BJ (cell line): ENCODE data around the gene LTK. TPM values are rescaled to one million over a fixed set of nuclear protein-coding genes. Genes with fewer than 3 reads are reported as not detected.

Experiments used
- CTCF ChIA-PET: fragments of 350-600 bp; formaldehyde crosslinking; extraction: SDS; loops from one replicate; lab custom pipeline; 2021; ENCODE audit warnings: antibody characterized with exemption, inconsistent platforms; lab: Yijun Ruan, JAX
- POLR2A ChIA-PET: fragments of 300-600 bp; sonication (Branson Sonifier 250); formaldehyde crosslinking; extraction: SDS; loops from one replicate; lab custom pipeline; 2021; ENCODE audit warnings: antibody characterized with exemption; lab: Charles Lee
- DNase-seq: peaks from one replicate; pipeline ENCODE4 v3.0.0-alpha.2; 2011; ENCODE audit warnings: low read depth
- H3K27me3 ChIP-seq: 2 replicates; pipeline ENCODE4 v1.6.0; 2011; ENCODE audit warnings: low read length; ENCODE audit not compliant: control insufficient read depth, insufficient read depth
- H3K36me3 ChIP-seq: 2 replicates; pipeline ENCODE4 v1.5.1; 2011; ENCODE audit warnings: low read length; ENCODE audit not compliant: control insufficient read depth, insufficient read depth
- H3K4me3 ChIP-seq: 2 replicates; pipeline ENCODE4 v1.5.1; 2011; ENCODE audit warnings: low read depth, mild to moderate bottlenecking, control low read depth, low read length
- polyA plus RNA-seq: library from polyadenylated mRNA; depleted of rRNA; stranded (reverse); fragments of >200 nt; gene quantifications from 2 replicates; pipeline ENCODE4 v1.2.3, GENCODE V29; 2011
- TF ChIP-seq, protein P1 (sequence below): IDR thresholded peaks from 2 replicates; pipeline ENCODE4 v1.5.1; 2011; ENCODE audit warnings: low read depth, mild to moderate bottlenecking, control low read depth, inconsistent platforms, low read length, moderate library complexity; ENCODE audit not compliant: insufficient read depth

The LTK gene
- polyA plus RNA-seq, 1 experiment = 0.11 TPM

- no peak overlapping the region for H3K4me3 ChIP-seq
- CTCF ChIA-PET = interaction anchor here (1.5 to 1.9 kb wide), 2 partner anchors 10 to 19 kb away, joined by 4 to 5 read pairs; no protein-coding TSS in a partner anchor
- POLR2A ChIA-PET = no interaction called here
- TF ChIP-seq, protein P1, sequence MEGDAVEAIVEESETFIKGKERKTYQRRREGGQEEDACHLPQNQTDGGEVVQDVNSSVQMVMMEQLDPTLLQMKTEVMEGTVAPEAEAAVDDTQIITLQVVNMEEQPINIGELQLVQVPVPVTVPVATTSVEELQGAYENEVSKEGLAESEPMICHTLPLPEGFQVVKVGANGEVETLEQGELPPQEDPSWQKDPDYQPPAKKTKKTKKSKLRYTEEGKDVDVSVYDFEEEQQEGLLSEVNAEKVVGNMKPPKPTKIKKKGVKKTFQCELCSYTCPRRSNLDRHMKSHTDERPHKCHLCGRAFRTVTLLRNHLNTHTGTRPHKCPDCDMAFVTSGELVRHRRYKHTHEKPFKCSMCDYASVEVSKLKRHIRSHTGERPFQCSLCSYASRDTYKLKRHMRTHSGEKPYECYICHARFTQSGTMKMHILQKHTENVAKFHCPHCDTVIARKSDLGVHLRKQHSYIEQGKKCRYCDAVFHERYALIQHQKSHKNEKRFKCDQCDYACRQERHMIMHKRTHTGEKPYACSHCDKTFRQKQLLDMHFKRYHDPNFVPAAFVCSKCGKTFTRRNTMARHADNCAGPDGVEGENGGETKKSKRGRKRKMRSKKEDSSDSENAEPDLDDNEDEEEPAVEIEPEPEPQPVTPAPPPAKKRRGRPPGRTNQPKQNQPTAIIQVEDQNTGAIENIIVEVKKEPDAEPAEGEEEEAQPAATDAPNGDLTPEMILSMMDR = no peak
- peaks cover 10% of the 10 kb centered on the region for H3K36me3 ChIP-seq
- no peak for DNase-seq
- H3K27me3 ChIP-seq = no peaks in the 10 kb centered on the region
Measured at GRCh38 chr15:41484937-41485625, 28.5 kb downstream of the LTK start.

GRCh38 chr15:41483519-41483918 lies 30.1 kb downstream of the LTK start:
- Histone ChIP-seq H3K36me3 (peaks cover 16% of the 10 kb centered on the region), H3K4me3 (no peak overlapping the region), H3K27me3 (no peaks in the 10 kb centered on the region)
- TF ChIP-seq, protein P1 = no peak
- DNase-seq = no peak
- ChIA-PET CTCF (interaction anchor here (0.6 to 1.9 kb wide), 5 partner anchors 8 to 27 kb away, joined by 3 to 5 read pairs (median 3); no protein-coding TSS in a partner anchor), POLR2A (no interaction called here)

GRCh38 chr15:41483115-41483514 lies 30.5 kb downstream of the LTK start:
- CTCF ChIA-PET = interaction anchor here (1.0 kb wide), 1 partner anchor 27 kb away, joined by 3 read pairs; no protein-coding TSS in a partner anchor
- Histone ChIP-seq H3K36me3 (peaks cover 18% of the 10 kb centered on the region), H3K27me3 (no peaks in the 10 kb centered on the region), H3K4me3 (no peak overlapping the region)
- DNase-seq = no peak
- POLR2A ChIA-PET = no interaction called here
- TF ChIP-seq, protein P1 = no peak

- Histone ChIP-seq H3K4me3 (no peak overlapping the region), H3K36me3 (peaks cover 18% of the 10 kb centered on the region), H3K27me3 (no peaks in the 10 kb centered on the region)
- TF ChIP-seq, protein P1 = no peak
- ChIA-PET CTCF (interaction anchor here (0.6 to 1.8 kb wide), 4 partner anchors 8 to 262 kb away, joined by 3 to 6 read pairs (median 4); no protein-coding TSS in a partner anchor), POLR2A (no interaction called here)
- DNase-seq = no peak
Measured at GRCh38 chr15:41482110-41482877, 31.3 kb downstream of the LTK start.
